Measurements from ENCODE around the gene SLC22A14. TPM values are rescaled to one million over a fixed set of nuclear protein-coding genes. Genes with fewer than 3 reads are reported as not detected.
A peak's percentile ranks its signal among the peaks of the same experiment; 100 is the strongest.
"Not testable (repeated sequence)": the region's sequence is repeated elsewhere in the genome, so short reads cannot be mapped to it uniquely, and the experiment has no call there.

SLC22A14 gene
- total RNA-seq (2014; rRNA removed; shearing (Covaris generic)): not detected in 2 replicates

- DNase-seq (ENCODE audit: low spot score): no peak
Observed at GRCh38 chr3:38281895-38282686, at the start of gene SLC22A14. TSS of gene SLC22A14 (plus strand) at chr3:38282294. CDS start at chr3:38306027, 23,733 bp downstream.

- DNase-seq (ENCODE audit: low spot score): no peak
Observed at GRCh38 chr3:38232701-38233100, 49.4 kb upstream of the SLC22A14 start.

GRCh38 chr3:38235466-38235865 lies 46.6 kb upstream of the SLC22A14 start:
- no peak for DNase-seq (ENCODE audit: low spot score)

- no peak for DNase-seq (ENCODE audit: low spot score)
Observed at GRCh38 chr3:38238416-38239008, 43.6 kb upstream of the SLC22A14 start.

- DNase-seq (ENCODE audit: low spot score): not testable (repeated sequence)
Observed at GRCh38 chr3:38242812-38243211, 39.3 kb upstream of the SLC22A14 start.

- no peak for DNase-seq (ENCODE audit: low spot score)
Observed at GRCh38 chr3:38245930-38246329, 36.2 kb upstream of the SLC22A14 start.

- DNase-seq (ENCODE audit: low spot score): peak; percentile 96
Observed at GRCh38 chr3:38247366-38248035, 34.6 kb upstream of the SLC22A14 start.

- no peak for DNase-seq (ENCODE audit: low spot score)
Observed at GRCh38 chr3:38250198-38250597, 31.9 kb upstream of the SLC22A14 start.

- DNase-seq (ENCODE audit: low spot score): no peak
Observed at GRCh38 chr3:38251197-38251596, 30.9 kb upstream of the SLC22A14 start.

- DNase-seq (ENCODE audit: low spot score): no peak
Observed at GRCh38 chr3:38253704-38254103, 28.4 kb upstream of the SLC22A14 start.

- DNase-seq (ENCODE audit: low spot score): no peak
Observed at GRCh38 chr3:38254872-38255271, 27.2 kb upstream of the SLC22A14 start.

- no peak for DNase-seq (ENCODE audit: low spot score)
Observed at GRCh38 chr3:38255627-38256026, 26.5 kb upstream of the SLC22A14 start.

GRCh38 chr3:38257583-38257982 lies 24.5 kb upstream of the SLC22A14 start:
- peak; percentile 53 for DNase-seq (ENCODE audit: low spot score)

- no peak for DNase-seq (ENCODE audit: low spot score)
Observed at GRCh38 chr3:38260474-38260873, 21.6 kb upstream of the SLC22A14 start.

GRCh38 chr3:38264353-38264771 lies 17.7 kb upstream of the SLC22A14 start:
- no peak for DNase-seq (ENCODE audit: low spot score)

- DNase-seq (ENCODE audit: low spot score): no peak
Observed at GRCh38 chr3:38264779-38265178, 17.3 kb upstream of the SLC22A14 start.

- DNase-seq (ENCODE audit: low spot score): no peak
Observed at GRCh38 chr3:38265604-38266307, 16.3 kb upstream of the SLC22A14 start, which contains the start of gene SLC22A13. TSS of gene SLC22A13 (plus strand) at chr3:38265812. CDS start at chr3:38265861, 49 bp downstream.

- no peak for DNase-seq (ENCODE audit: low spot score)
Observed at GRCh38 chr3:38266810-38267209, 15.3 kb upstream of the SLC22A14 start.

GRCh38 chr3:38267662-38268061 lies 14.4 kb upstream of the SLC22A14 start:
- DNase-seq (ENCODE audit: low spot score): no peak

- DNase-seq (ENCODE audit: low spot score): no peak
Observed at GRCh38 chr3:38268087-38268486, 14.0 kb upstream of the SLC22A14 start.

GRCh38 chr3:38268522-38268921 lies 13.6 kb upstream of the SLC22A14 start:
- no peak for DNase-seq (ENCODE audit: low spot score)

GRCh38 chr3:38270606-38271005 lies 11.5 kb upstream of the SLC22A14 start:
- DNase-seq (ENCODE audit: low spot score): no peak

Data from A172 (cell line).